Measurements from ENCODE around the gene ITGB8.
A peak's percentile ranks its signal among the peaks of the same experiment; 100 is the strongest.

ITGB8 gene

DNA sequence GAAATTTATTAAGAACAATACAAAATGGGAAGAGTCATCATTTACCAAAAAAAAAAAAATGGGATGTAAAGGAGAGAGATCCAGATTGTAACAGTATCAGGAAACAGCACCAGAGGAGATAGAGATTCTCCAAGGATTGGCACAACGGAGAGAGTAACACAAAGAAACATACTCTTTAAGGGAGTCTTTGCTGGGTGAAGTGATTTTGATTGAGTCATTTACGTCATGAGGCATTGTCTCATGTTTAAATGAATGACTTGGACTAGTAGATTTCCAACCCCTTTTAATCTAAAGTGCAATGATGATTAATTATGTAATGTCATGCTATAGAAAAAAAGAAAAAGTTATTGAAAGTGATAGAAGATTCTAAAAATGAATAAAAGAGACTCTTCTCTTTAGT, 68.8 kb downstream of the ITGB8 start:
- no peaks in the 10 kb centered on the region for H3K4me1 ChIP-seq (ENCODE audit: insufficient read depth, low read length)
- H4K20me1 ChIP-seq (ENCODE audit: insufficient read depth, low read length) = no peaks in the 10 kb centered on the region
- H3K36me3 ChIP-seq (ENCODE audit: insufficient read depth, low read length) = no peaks in the 10 kb centered on the region
- no peak for TF ChIP-seq CTCF (IDR thresholded peaks at IDR 0.05; ENCODE audit: borderline replicate concordance, extremely low read depth, low read length, poor library complexity, severe bottlenecking)
- no peak for TF ChIP-seq EZH2 (IDR thresholded peaks at IDR 0.05; ENCODE audit: borderline replicate concordance, low read depth, low read length, severe bottlenecking)
- H2AFZ ChIP-seq (ENCODE audit: low read depth, low read length) = no peak overlapping the region
- no peaks in the 10 kb centered on the region for H3K27me3 ChIP-seq (ENCODE audit: insufficient read depth, low read length, poor library complexity)
- H3K9me3 ChIP-seq (ENCODE audit: insufficient read depth, low read length, severe bottlenecking) = no peaks in the 10 kb centered on the region
- H3K4me2 ChIP-seq (ENCODE audit: insufficient read depth, low read length) = no peak overlapping the region
- no peak for DNase-seq
- no peak overlapping the region for H3K9ac ChIP-seq (ENCODE audit: low read depth, low read length)
- ATAC-seq (ENCODE audit: insufficient read depth, low read depth) = no peak
- H3K4me3 ChIP-seq (ENCODE audit: low read depth in 1 of 2, low read length in 2 of 2) = no peak overlapping the region
- H3K79me2 ChIP-seq (ENCODE audit: insufficient read depth, low read length) = no peaks in the 10 kb centered on the region
- no peak overlapping the region for H3K27ac ChIP-seq (ENCODE audit: low read length)

- no peak overlapping the region for H3K27ac ChIP-seq (ENCODE audit: low read length)
- H3K36me3 ChIP-seq (ENCODE audit: insufficient read depth, low read length) = no peaks in the 10 kb centered on the region
- DNase-seq = no peak
- H3K9ac ChIP-seq (ENCODE audit: low read depth, low read length) = no peak overlapping the region
- no peaks in the 10 kb centered on the region for H3K4me1 ChIP-seq (ENCODE audit: insufficient read depth, low read length)
- H3K27me3 ChIP-seq (ENCODE audit: insufficient read depth, low read length, poor library complexity) = no peaks in the 10 kb centered on the region
- H4K20me1 ChIP-seq (ENCODE audit: insufficient read depth, low read length) = no peaks in the 10 kb centered on the region
- TF ChIP-seq CTCF (IDR thresholded peaks at IDR 0.05; ENCODE audit: borderline replicate concordance, extremely low read depth, low read length, poor library complexity, severe bottlenecking) (no peak), EZH2 (IDR thresholded peaks at IDR 0.05; ENCODE audit: borderline replicate concordance, low read depth, low read length, severe bottlenecking) (no peak)
- no peak overlapping the region for H2AFZ ChIP-seq (ENCODE audit: low read depth, low read length)
- H3K79me2 ChIP-seq (ENCODE audit: insufficient read depth, low read length) = no peaks in the 10 kb centered on the region
- no peak overlapping the region for H3K4me3 ChIP-seq (ENCODE audit: low read depth in 1 of 2, low read length in 2 of 2)
- H3K4me2 ChIP-seq (ENCODE audit: insufficient read depth, low read length) = no peak overlapping the region
- no peaks in the 10 kb centered on the region for H3K9me3 ChIP-seq (ENCODE audit: insufficient read depth, low read length, severe bottlenecking)
- ATAC-seq (ENCODE audit: insufficient read depth, low read depth) = no peak
These were observed 71.4 kb downstream of the ITGB8 start for GRCh38 chr7:20401861-20402746.

- Histone ChIP-seq H3K9ac (ENCODE audit: low read depth, low read length) (no peak overlapping the region), H2AFZ (ENCODE audit: low read depth, low read length) (no peak overlapping the region)
These were observed 72.1 kb downstream of the ITGB8 start for GRCh38 chr7:20402747-20403230.

More at GRCh38 chr7:20402747-20403230, 72.1 kb downstream of the ITGB8 start:
- Histone ChIP-seq H3K4me2 (ENCODE audit: insufficient read depth, low read length) (no peak overlapping the region), H3K27me3 (ENCODE audit: insufficient read depth, low read length, poor library complexity) (no peaks in the 10 kb centered on the region), H4K20me1 (ENCODE audit: insufficient read depth, low read length) (no peaks in the 10 kb centered on the region), H3K27ac (ENCODE audit: low read length) (no peak overlapping the region), H3K79me2 (ENCODE audit: insufficient read depth, low read length) (no peaks in the 10 kb centered on the region), H3K4me3 (ENCODE audit: low read depth in 1 of 2, low read length in 2 of 2) (no peak overlapping the region), H3K9me3 (ENCODE audit: insufficient read depth, low read length, severe bottlenecking) (no peaks in the 10 kb centered on the region), H3K4me1 (ENCODE audit: insufficient read depth, low read length) (no peaks in the 10 kb centered on the region), H3K36me3 (ENCODE audit: insufficient read depth, low read length) (no peaks in the 10 kb centered on the region)
- TF ChIP-seq CTCF (IDR thresholded peaks at IDR 0.05; ENCODE audit: borderline replicate concordance, extremely low read depth, low read length, poor library complexity, severe bottlenecking) (peak; percentile 19), EZH2 (IDR thresholded peaks at IDR 0.05; ENCODE audit: borderline replicate concordance, low read depth, low read length, severe bottlenecking) (no peak)
- DNase-seq (no peak), ATAC-seq (ENCODE audit: insufficient read depth, low read depth) (no peak)

Measured in DND-41 (cell line).